Left ventricle myocardium superior (tissue), 1 donor: ENCODE measurements around the gene MRPS24. TPM values are rescaled to one million over a fixed set of nuclear protein-coding genes. Genes with fewer than 3 reads are reported as not detected.

ENCODE experiments used
- ATAC-seq: fragments of 200-7000 bp; cut with Tn5 transposase; one replicate; pipeline ENCODE4 v1.9.1; 2020; ENCODE audit warnings: mild to moderate bottlenecking, moderate library complexity
- DNase-seq: peaks from one replicate; pipeline ENCODE4 v3.0.0-alpha.2; 2020
- intact Hi-C: fragments of 100-400 bp; cut with micrococcal nuclease; formaldehyde crosslinking; loops from one replicate; pipeline ENCODE4 v1.11.0; 2022
- total RNA-seq: library from RNA; stranded (reverse); fragmentation: NEBNext Ultra II Directional; extraction: Animal tissue kit (Norgen Biotek cat#: 25700); gene quantifications from one replicate; pipeline ENCODE4 v1.2.1, GENCODE V29; 2021
- donor health status: DM: no; HTN: yes; CAD: no; lungs with severe emphysema.

Gene MRPS24
- total RNA-seq, 1 donor from 2014 or later, result 200 TPM

GRCh38 chr7:43879477-43879876, 10.2 kb upstream of the MRPS24 start:
- intact Hi-C loops, result no loop called here
- no peak for DNase-seq
- no peak for ATAC-seq

GRCh38 chr7:43878867-43879266, 9.6 kb upstream of the MRPS24 start:
- DNase-seq (no peak), ATAC-seq (peak; percentile 38)
- intact Hi-C loops, result no loop called here

GRCh38 chr7:43877968-43878864, 8.9 kb upstream of the MRPS24 start:
- intact Hi-C loops, result no loop called here
- no peak for DNase-seq
- peak; percentile 46 for ATAC-seq

GRCh38 chr7:43876976-43877745, 7.8 kb upstream of the MRPS24 start:
- DNase-seq (no peak), ATAC-seq (no peak)
- intact Hi-C loops, result no loop called here

- intact Hi-C loops, result no loop called here
- no peak for DNase-seq
- ATAC-seq, result no peak
Observed at GRCh38 chr7:43876241-43876640, 6.9 kb upstream of the MRPS24 start.

GRCh38 chr7:43873300-43873699, 4.0 kb upstream of the MRPS24 start:
- intact Hi-C loops, result no loop called here

GRCh38 chr7:43872406-43873110, 3.2 kb upstream of the MRPS24 start:
- intact Hi-C loops, result no loop called here
- ATAC-seq (peak; percentile 24), DNase-seq (no peak)

More at GRCh38 chr7:43873300-43873699, 4.0 kb upstream of the MRPS24 start:
- DNase-seq (peak; percentile 58), ATAC-seq (peak; percentile 12)

- no peak for DNase-seq
- ATAC-seq, result no peak
- intact Hi-C loops, result no loop called here
Observed at GRCh38 chr7:43871064-43871463, 1.7 kb upstream of the MRPS24 start.

GRCh38 chr7:43870316-43870715, 999 bp upstream of the MRPS24 start:
- intact Hi-C loops, result no loop called here
- no peak for ATAC-seq

GRCh38 chr7:43869867-43870240, 537 bp upstream of the MRPS24 start:
- intact Hi-C loops, result no loop called here
- DNase-seq, result no peak
- ATAC-seq, result peak; percentile 33

More at GRCh38 chr7:43870316-43870715, 999 bp upstream of the MRPS24 start:
- no peak for DNase-seq

GRCh38 chr7:43868681-43869005, 674 bp downstream of the MRPS24 start:
- DNase-seq (no peak), ATAC-seq (no peak)
- intact Hi-C loops, result no loop called here

GRCh38 chr7:43868181-43868580, 1.1 kb downstream of the MRPS24 start:
- intact Hi-C loops, result no loop called here
- no peak for DNase-seq
- ATAC-seq, result no peak

GRCh38 chr7:43865277-43865676, 4.0 kb downstream of the MRPS24 start:
- no peak for ATAC-seq
- intact Hi-C loops, result no loop called here
- no peak for DNase-seq

- no peak for DNase-seq
- intact Hi-C loops, result no loop called here
- ATAC-seq, result no peak
Observed at GRCh38 chr7:43864126-43864525, 5.2 kb downstream of the MRPS24 start.

GRCh38 chr7:43856996-43857395, 12.3 kb downstream of the MRPS24 start:
- DNase-seq (no peak), ATAC-seq (no peak)
- intact Hi-C loops, result no loop called here

- no peak for ATAC-seq
- intact Hi-C loops, result no loop called here
- DNase-seq, result no peak
Observed at GRCh38 chr7:43856316-43856715, 13.0 kb downstream of the MRPS24 start.

GRCh38 chr7:43855176-43855575, 14.1 kb downstream of the MRPS24 start:
- no peak for ATAC-seq
- intact Hi-C loops, result no loop called here
- no peak for DNase-seq

- DNase-seq (no peak), ATAC-seq (no peak)
- intact Hi-C loops, result no loop called here
Observed at GRCh38 chr7:43851805-43852204, 17.5 kb downstream of the MRPS24 start.

- DNase-seq (no peak), ATAC-seq (no peak)
- intact Hi-C loops, result no loop called here
Observed at GRCh38 chr7:43850348-43851116, 18.8 kb downstream of the MRPS24 start.
